Stimulated activated CD8-positive, alpha-beta memory T cell treated with anti-CD3 and anti-CD28 coated beads, Interleukin-12 subunit alpha, Interleukin-12 subunit beta, amount 100 ng/mL, for 4 hours (primary cell): ENCODE data around the gene WDR45.
A peak's percentile ranks its signal among the peaks of the same experiment; 100 is the strongest.

ENCODE experiments used
- DNase-seq: peaks from one replicate; pipeline ENCODE4 v3.0.0-alpha.2; 2020; ENCODE audit warnings: low read depth

Gene WDR45

DNA sequence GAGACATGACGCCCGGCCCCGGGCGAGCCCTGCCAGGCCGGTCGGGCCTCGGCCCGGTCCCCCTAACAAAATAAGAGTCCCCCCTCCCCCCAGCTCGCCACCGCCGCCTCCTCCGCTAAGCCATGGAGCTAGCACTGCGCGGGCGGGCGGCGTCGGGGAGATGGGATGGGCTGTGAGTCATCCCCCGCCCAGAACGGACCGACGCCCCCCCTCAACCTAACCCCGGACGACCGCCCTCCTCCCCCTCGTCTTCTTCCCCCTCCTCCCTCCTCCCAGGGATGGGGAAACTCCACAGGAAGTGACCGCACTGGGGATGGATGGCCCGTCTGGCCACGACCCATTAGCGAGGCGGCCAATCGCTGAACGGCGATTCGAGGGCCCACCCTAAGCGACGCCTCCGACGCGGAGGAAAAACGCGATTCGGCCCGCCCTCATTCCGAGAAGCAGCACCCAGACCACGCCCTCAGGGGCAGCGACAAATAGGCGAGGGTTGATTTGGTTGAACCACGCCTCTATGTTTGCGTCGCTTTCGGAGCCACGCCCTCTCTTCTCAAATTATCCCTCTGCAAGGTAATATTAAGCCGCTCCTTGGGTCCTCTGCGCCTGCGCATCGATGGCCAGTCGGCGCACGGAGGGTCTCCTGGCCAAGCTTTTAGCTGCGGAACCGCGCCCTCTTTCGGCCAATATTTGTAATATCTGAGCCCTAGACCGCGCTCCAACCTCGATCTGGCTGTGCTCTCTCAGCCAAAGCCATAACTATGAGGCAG, 36.3 kb downstream of the WDR45 start, which contains the start of gene TFE3:
TFE3 (minus strand) TSS at position 138 of the 767 bp plus-strand sequence; CDS start at position 7, 131 bp downstream.
- peak; percentile 88 for DNase-seq

DNA sequence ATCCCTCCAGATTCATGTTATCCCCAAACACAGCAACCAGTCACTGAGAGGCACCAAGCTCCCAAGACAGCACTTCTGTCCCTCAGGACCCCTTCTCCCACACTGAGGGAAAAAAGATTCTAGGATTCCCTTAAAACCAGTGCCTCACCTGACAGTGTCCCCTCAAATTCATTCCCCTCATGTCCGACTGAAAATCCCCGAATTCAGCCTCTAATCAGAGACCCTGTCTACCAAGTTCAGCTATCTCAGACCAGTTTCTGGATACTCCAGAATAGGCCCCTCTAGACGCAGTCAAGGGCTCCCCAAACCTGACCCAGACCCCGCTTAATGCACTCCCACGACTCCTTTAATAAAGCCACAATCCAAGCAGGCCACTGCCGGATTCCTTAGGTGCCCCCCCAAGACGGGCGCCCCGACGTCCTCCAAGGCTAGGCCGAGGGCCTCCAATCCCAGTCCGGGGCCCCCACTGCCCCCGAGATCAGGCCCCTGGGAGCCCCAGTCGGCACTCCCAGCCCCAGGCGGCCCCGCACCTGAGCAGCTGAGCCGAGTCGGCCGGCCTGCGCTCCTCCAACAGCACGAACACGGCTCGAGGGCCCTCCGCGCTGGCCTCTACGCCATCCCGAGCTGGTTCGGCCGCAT, 37.0 kb downstream of the WDR45 start:
- no peak for DNase-seq

DNA sequence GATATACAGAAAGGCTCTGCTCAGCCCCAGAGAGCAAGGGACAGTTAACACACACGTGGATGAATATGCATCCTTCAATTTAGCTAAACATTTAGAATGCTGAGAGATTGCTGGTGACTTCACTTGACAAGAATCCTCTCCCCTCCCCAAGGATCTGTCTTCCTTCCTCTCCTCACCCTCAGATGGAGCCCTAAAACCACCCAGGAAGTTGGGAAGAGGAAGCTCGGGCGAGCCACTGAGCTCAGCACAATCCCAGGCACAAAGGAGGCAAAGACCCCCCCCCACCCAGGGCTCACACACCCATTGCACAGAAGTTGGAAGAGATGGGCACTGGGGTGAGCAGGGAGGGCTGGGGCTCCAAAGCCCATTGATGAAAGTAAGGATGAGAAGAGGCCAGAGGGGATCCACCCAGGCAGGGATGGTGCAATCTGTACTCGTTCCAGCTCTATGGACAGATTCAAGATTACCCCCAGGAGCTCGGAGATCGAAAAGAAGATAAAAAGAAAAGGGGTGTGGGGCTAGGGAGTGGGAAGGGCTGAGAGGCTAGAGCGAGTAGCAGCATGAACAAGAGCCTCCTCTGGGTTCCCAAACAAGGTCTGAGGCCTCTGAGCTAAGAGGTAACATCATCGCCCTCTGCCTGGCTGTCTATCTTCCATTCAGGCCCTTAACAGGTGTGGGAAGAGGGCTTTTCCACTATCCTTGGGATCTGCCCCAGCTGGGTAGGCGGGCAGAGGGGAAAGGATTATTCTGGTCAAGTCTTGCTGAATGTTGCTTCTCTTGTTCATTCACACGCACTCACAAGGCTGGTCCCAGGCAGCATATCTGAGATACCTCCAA, 37.7 kb downstream of the WDR45 start:
- DNase-seq = no peak

DNA sequence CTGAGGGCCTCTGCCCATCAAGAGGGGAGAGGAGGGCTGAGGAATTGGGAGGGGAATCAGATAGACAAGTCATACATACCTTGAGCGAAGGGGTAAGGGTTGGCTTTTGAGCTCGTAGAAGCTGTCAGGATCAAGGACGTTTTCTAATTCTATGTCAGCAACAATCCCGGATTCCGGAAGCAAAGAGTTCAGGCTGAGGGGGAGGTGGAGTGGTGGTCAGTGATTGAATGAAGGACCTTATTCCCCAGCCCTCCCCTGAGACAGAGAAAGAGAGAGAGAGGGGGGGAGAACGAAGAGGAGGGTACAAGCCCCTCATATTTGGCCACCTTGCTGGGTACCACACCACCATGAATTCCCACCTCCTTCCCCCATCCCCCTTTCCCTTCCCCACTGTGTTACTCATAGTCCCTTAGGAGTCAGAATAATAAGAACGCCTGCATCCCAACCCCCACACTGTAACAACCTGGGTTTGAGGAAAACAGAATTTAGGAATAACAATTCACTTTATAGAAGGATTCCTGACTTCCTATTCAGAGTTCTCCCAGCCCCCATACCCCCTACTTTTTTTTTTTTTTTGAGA, 39.2 kb downstream of the WDR45 start:
- DNase-seq = no peak

DNA sequence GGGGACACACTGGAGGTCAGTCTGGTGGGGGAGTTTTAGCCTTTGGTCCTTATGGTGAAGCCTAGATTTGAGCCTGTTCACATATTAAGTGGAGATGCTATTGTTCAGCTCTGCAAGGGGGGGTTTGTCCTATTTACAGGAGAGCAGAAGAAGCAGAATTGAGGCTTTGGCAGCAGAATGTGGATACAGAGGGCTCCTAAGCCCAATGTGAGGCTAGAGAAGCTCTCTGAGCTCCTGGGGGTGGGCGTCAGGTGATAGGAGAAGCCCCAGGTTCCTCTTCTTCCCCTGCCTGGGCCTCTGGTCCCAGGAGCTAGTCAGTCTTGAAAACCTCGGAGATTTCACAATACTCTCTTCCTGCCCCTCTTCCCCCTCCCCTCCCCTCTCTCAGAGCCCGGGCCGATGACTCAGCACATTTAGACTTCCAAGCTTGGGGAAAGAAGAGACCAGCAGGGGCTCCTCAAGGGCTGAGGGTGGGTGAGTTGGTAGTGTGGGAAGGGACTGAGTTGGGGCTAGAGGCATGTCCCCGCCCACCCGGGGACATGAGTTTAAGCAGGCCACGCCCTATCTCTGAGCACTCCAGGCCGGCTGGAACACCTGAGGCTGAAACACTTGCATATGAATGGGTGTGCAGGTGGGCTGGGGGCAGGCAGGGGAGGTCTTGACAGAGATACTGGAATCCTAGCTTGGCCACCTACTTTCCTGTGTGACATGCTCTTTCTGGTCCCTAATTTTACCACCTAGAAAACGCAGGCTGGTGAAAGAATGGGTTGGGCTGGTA, 39.9 kb downstream of the WDR45 start:
- peak; percentile 15 for DNase-seq

DNA sequence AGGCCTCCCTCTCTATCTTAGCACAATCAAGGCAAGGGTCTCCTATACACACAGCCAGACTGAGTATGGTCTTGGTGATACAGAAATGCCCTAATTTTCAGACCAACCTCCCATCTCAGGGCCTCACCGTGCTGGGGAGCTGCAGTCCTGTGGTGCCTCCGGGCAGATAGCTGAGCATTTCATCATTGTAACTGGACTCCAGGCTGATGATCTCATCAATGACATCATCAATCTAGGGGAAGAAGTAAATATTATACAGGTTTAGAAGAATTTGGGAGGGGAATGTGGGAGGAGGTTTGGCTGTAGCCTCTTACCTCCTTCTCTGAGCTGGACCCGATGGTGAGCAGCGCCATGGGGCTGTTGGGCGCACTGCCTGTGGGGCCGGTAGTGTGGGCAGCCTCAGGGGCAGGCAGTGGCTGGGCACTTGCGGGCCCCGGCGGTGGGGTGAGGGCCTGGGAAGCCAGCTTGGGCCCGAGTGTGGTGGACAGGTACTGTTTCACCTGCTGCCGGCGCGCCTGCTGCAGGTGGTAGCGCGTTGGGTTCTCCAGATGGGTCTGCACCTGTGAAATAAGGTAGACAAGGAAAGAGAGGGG, 41.7 kb downstream of the WDR45 start:
- DNase-seq = no peak

DNA sequence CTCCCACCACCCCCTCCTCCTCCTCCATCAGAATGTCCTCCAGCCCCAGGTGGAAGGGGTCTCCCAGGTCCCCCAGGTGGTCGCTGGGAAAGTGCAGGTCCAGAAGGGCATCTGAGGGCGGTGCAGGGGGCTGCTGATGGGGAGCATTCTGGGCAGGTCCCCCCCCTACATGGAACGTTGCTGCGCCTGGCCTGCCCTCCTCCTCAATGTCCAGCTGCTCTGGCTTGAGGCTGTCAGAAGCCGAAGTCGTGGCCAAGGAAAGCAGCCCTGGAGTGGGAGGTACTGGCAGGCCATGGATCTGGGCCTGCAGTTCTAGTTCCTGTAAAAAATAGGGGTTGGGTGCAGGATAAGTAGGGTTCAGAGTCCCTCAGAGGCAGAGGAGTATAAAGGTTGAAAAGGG, 49.4 kb downstream of the WDR45 start:
- no peak for DNase-seq

DNA sequence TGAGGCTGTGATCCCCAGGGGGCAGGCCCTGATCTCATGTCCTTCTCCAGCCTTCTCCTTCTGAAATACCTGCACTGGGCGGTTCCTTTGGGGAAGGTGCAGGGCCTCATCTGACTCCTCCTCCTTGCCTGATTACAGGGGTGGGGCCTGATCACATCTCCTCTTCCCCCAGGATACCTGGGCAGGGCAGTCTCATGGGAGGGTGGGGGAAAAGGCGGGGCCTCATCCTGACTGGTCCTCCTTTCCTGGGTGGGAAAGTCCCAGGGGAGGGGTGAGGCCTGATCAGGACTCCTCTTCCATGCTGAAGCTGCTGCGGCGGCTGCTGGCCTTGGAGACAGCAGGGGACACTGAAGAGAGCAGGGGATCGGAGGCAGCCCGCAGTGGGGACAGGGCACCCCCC, 49.8 kb downstream of the WDR45 start:
- no peak for DNase-seq
